Adrenal gland (tissue), 12 donors: Measurements from ENCODE around the gene DLG5. TPM values are rescaled to one million over a fixed set of nuclear protein-coding genes. Genes with fewer than 3 reads are reported as not detected.

ENCODE experiments used
- DNase-seq, 7 donors: peaks; one replicate each; pipeline ENCODE4 v3.0.0-alpha.2; 2019 to 2020
- H3K27ac ChIP-seq, 5 donors: fragments of 200-600 bp; sonication (generic) in 4 of 5; 1 replicate in 3 of 5; 2 replicates in 2 of 5; pipeline versions ENCODE4 v1.5.1 to v1.8.0; 2016 to 2020; ENCODE audit warnings: mild to moderate bottlenecking in 1 of 5
- H3K27me3 ChIP-seq: fragments of 200-600 bp; 2 replicates; pipeline ENCODE4 v1.8.0; 2021
- H3K36me3 ChIP-seq, 2 donors: fragments of 200-600 bp; replicated peaks in 1 of 2; 1 replicate in 1 of 2; 2 replicates in 1 of 2; pipeline versions ENCODE4 v1.5.1 to v1.8.0; 2018 to 2022
- H3K4me1 ChIP-seq, 2 donors: fragments of 200-600 bp; replicated peaks in 1 of 2; 1 replicate in 1 of 2; 2 replicates in 1 of 2; pipeline versions ENCODE4 v1.5.1 to v1.8.0; 2018 to 2021
- H3K4me3 ChIP-seq, 4 donors: fragments of 200-600 bp; sonication (generic) in 3 of 4; one replicate each; pipeline ENCODE4 v1.5.1; 2016 to 2018
- H3K9me3 ChIP-seq, 3 donors: fragments of 200-600 bp; sonication (generic) in 1 of 3; replicated peaks in 1 of 3; 1 replicate in 2 of 3; 2 replicates in 1 of 3; pipeline versions ENCODE4 v1.5.1 to v1.8.0; 2016 to 2021
- CTCF ChIP-seq, 6 experiments: fragments of 450-650 bp in 4 of 6; fragments of 200-600 bp in 2 of 6; sonication (generic) in 1 of 6; IDR thresholded peaks; 1 replicate in 5 of 6; 2 replicates in 1 of 6; pipeline versions ENCODE4 v1.5.1 to v1.8.0; 2016 to 2021; ENCODE audit warnings: antibody characterized with exemption in 6 of 6, mild to moderate bottlenecking in 2 of 6, moderate library complexity in 1 of 6
- POLR2A ChIP-seq, 2 donors: fragments of 450-650 bp; IDR thresholded peaks; one replicate each; pipeline ENCODE4 v1.6.1; 2017; ENCODE audit warnings: antibody characterized with exemption in 2 of 2, mild to moderate bottlenecking in 2 of 2, moderate library complexity in 1 of 2
- WGBS, 4 donors: extraction: QIAGEN DNeasy Blood & Tissue Kit in 2 of 4; methylation state at CpG; one replicate each; pipeline versions ENCODE4 v1.1.5 to v1.1.7; 2013 to 2017; 5-methylcytosine and 5-hydroxymethylcytosine counted together
- intact Hi-C, 2 donors: fragments of 100-400 bp; cut with DNase I; formaldehyde crosslinking; loops; one replicate each; pipeline versions ENCODE4 v1.14.1 to v1.15.0; 2022 to 2023
- polyA plus RNA-seq, 3 donors: library from polyadenylated mRNA; stranded (reverse); fragments of 200-250 nt in 2 of 3; fragments of 350-450 nt in 1 of 3; fragmentation: Illumina TruSeq in 1 of 3; extraction: RNeasy Lipid Tissue Mini Kit (QIAGEN cat#74804) in 1 of 3; gene quantifications; one replicate each; pipeline ENCODE4 v1.2.3, GENCODE V29; 2013 to 2014
- total RNA-seq, 9 donors: library from RNA; depleted of rRNA in 4 of 9; stranded (reverse); fragments of >200 nt in 4 of 9; fragments of 120-200 nt in 1 of 9; fragmentation: NEBNext Ultra II Directional in 1 of 9; extraction: Animal tissue kit (Norgen Biotek cat#: 25700) in 1 of 9; gene quantifications; one replicate each; pipeline versions ENCODE4 v1.1.0 to v1.2.4, GENCODE V29; 2013 to 2023
- donor health status: healthy with polysubstance abuse.
- donor health status: Bipolar disorder and iron deficiency.
- donor health status: DM: yes; HTN: yes; CAD: no.
- donor health status: DM: no; HTN: no; CAD: no.
- donor health status: DM: no; HTN: no; CAD: no.
- donor health status: DM: yes; HTN: yes; CAD: no.

Gene DLG5
- total and polyA plus RNA-seq, 12 donors = 32.6 to 175 (median 101) TPM

- Histone ChIP-seq H3K36me3 (peaks cover 0 to 99% of the 10 kb centered on the region in 2 donors), H3K27ac (no peak overlapping the region), H3K4me3 (no peak overlapping the region), H3K9me3 (no peaks in the 10 kb centered on the region), H3K27me3 (no peaks in the 10 kb centered on the region), H3K4me1 (no peaks in the 10 kb centered on the region)
- TF ChIP-seq CTCF (IDR thresholded peaks at IDR 0.05) (no peak), POLR2A (IDR thresholded peaks at IDR 0.05) (no peak)
- intact Hi-C loops = no loop called here
- 91 to 96% (median 94%) methylated on average over 10 to 20 of the region's 20 CpGs for WGBS, 4 donors
- DNase-seq = no peak
Measured at GRCh38 chr10:77819210-77820112, 107.1 kb downstream of the DLG5 start.

- Histone ChIP-seq H3K9me3 (no peaks in the 10 kb centered on the region), H3K4me3 (no peak overlapping the region), H3K27ac (no peak overlapping the region), H3K36me3 (peaks cover 0 to 95% of the 10 kb centered on the region in 2 donors), H3K4me1 (no peaks in the 10 kb centered on the region), H3K27me3 (no peaks in the 10 kb centered on the region)
- WGBS, 4 donors = 65 to 91% (median 71%) methylated on average over 4 of the region's 4 CpGs
- intact Hi-C loops = no loop called here
- no peak for TF ChIP-seq POLR2A (IDR thresholded peaks at IDR 0.05)
- no peak for TF ChIP-seq CTCF (IDR thresholded peaks at IDR 0.05)
- no peak for DNase-seq
Measured at GRCh38 chr10:77818378-77818777, 108.2 kb downstream of the DLG5 start.

- no peak overlapping the region for H3K4me3 ChIP-seq
- H3K27me3 ChIP-seq = no peaks in the 10 kb centered on the region
- WGBS, 4 donors = 86 to 93% (median 92%) methylated on average over 11 of the region's 11 CpGs
- H3K4me1 ChIP-seq = no peaks in the 10 kb centered on the region
- H3K36me3 ChIP-seq = peaks cover 0 to 95% of the 10 kb centered on the region in 2 donors
- DNase-seq = no peak
- H3K9me3 ChIP-seq = no peaks in the 10 kb centered on the region
- intact Hi-C loops = no loop called here
- H3K27ac ChIP-seq = no peak overlapping the region
- TF ChIP-seq POLR2A (IDR thresholded peaks at IDR 0.05) (no peak), CTCF (IDR thresholded peaks at IDR 0.05) (no peak)
Measured at GRCh38 chr10:77817541-77817940, 109.0 kb downstream of the DLG5 start.

DNA sequence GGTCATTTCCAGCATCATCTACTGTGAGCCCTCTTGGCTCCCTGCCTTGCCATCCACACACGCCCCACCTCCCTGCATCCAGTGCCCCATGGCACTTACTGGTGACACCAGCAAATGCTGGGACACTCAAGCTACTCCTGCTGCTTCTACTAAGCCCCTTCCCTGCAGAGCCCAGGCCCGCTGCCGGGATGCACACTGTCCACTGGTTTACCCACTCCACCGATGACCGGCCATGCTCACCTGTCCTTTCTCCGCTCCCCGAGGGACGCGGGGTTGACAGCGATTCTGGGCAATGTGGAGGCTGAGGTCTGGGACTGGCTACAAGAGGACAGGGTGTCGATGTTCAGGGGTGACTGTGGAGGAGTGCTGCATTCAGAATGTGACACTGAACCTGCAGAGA is 110.2 kb downstream of the DLG5 start:
- no peaks in the 10 kb centered on the region for H3K9me3 ChIP-seq
- 93 to 95% (median 95%) methylated on average over 7 to 11 of the region's 11 CpGs for WGBS, 4 donors
- intact Hi-C loops = no loop called here

More for the DNA sequence above, 110.2 kb downstream of the DLG5 start:
- peaks cover 0 to 95% of the 10 kb centered on the region in 2 donors for H3K36me3 ChIP-seq
- no peaks in the 10 kb centered on the region for H3K4me1 ChIP-seq
- H3K27ac ChIP-seq = no peak overlapping the region
- no peaks in the 10 kb centered on the region for H3K27me3 ChIP-seq
- TF ChIP-seq POLR2A (IDR thresholded peaks at IDR 0.05) = no peak
- TF ChIP-seq CTCF (IDR thresholded peaks at IDR 0.05) = no peak
- H3K4me3 ChIP-seq = no peak overlapping the region
- no peak for DNase-seq
